Keratinocyte (primary cell): ENCODE results near the gene METAP1.

Experiments used
- EZH2 ChIP-seq: IDR thresholded peaks from one replicate; pipeline ENCODE4 v1.6.1; 2012; ENCODE audit warnings: inconsistent platforms, mild to moderate bottlenecking, low read length, moderate library complexity
- TF ChIP-seq, protein P1 (sequence below), 3 experiments: IDR thresholded peaks in 1 of 3; conservative IDR thresholded peaks in 1 of 3; optimal IDR thresholded peaks in 1 of 3; 2 replicates in 2 of 3; 3 replicates in 1 of 3; pipeline versions ENCODE3 to v1.5.1; 2011; ENCODE audit warnings: low read length in 3 of 3, mild to moderate bottlenecking in 3 of 3, moderate library complexity in 2 of 3, control low read depth in 1 of 3, inconsistent platforms in 1 of 3; ENCODE audit not compliant: insufficient read depth in 2 of 3; ENCODE audit errors: extremely low read depth in 1 of 3

GRCh38 chr4:99090481-99091215 lies 95.1 kb downstream of the METAP1 start:
- TF ChIP-seq, protein P1, sequence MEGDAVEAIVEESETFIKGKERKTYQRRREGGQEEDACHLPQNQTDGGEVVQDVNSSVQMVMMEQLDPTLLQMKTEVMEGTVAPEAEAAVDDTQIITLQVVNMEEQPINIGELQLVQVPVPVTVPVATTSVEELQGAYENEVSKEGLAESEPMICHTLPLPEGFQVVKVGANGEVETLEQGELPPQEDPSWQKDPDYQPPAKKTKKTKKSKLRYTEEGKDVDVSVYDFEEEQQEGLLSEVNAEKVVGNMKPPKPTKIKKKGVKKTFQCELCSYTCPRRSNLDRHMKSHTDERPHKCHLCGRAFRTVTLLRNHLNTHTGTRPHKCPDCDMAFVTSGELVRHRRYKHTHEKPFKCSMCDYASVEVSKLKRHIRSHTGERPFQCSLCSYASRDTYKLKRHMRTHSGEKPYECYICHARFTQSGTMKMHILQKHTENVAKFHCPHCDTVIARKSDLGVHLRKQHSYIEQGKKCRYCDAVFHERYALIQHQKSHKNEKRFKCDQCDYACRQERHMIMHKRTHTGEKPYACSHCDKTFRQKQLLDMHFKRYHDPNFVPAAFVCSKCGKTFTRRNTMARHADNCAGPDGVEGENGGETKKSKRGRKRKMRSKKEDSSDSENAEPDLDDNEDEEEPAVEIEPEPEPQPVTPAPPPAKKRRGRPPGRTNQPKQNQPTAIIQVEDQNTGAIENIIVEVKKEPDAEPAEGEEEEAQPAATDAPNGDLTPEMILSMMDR (optimal IDR thresholded peaks at IDR 0.05 in 1 of 3, IDR thresholded peaks at IDR 0.05 in 1 of 3, conservative IDR thresholded peaks at IDR 0.05 in 1 of 3; ENCODE audit: extremely low read depth in 1 of 3, insufficient read depth in 2 of 3, low read length in 3 of 3): no peak
- no peak for TF ChIP-seq EZH2
